ENCODE data around the gene DSC3.

GRCh38 chr18:30999186-30999585 is 43.4 kb downstream of the DSC3 start:
- peak in 2 of 6 experiments; percentile 25 to 37 for TF ChIP-seq CTCF (IDR thresholded peaks at IDR 0.05)
- no peak for TF ChIP-seq POLR2A (IDR thresholded peaks at IDR 0.05)
